ES-I3 (cell line): ENCODE results near the gene PPID.
"Not testable (repeated sequence)": the region's sequence is repeated elsewhere in the genome, so short reads cannot be mapped to it uniquely, and the experiment has no call there.

Experiments used
- H3K36me3 ChIP-seq: 2 replicates; pipeline ENCODE4 v1.6.1; 2013; ENCODE audit warnings: mild to moderate bottlenecking, low read length, control low read depth, moderate library complexity; ENCODE audit not compliant: insufficient read depth
- H3K4me1 ChIP-seq: 2 replicates; pipeline ENCODE4 v1.6.1; 2013; ENCODE audit warnings: mild to moderate bottlenecking, control low read depth, low read length; ENCODE audit not compliant: insufficient read depth
- H3K9ac ChIP-seq: 2 replicates; pipeline ENCODE4 v1.6.1; 2013; ENCODE audit warnings: low read depth, mild to moderate bottlenecking, low read length, moderate library complexity
- H3K9me3 ChIP-seq: 2 replicates; pipeline ENCODE4 v1.6.1; 2013; ENCODE audit warnings: mild to moderate bottlenecking, low read length, moderate library complexity; ENCODE audit not compliant: control insufficient read depth, insufficient read depth

Gene PPID

DNA sequence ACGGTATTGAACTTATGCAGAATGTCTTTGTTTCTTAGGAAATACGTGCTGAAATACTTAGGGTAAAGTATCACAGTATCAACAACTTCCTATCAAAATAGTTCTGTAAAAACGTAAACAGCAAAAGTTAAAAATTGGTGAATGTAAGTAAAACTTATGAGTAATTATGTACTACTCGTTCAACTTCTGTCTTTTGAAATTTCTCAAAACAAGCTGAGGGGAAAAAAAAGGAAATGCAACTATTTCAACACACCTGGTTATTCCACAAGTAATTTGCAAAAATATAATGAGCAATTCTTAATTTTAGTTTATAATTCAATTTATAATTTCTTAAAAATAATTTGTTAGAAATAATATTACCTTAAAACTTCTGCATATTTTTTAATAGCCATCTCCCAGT, 8.3 kb downstream of the PPID start:
- Histone ChIP-seq H3K36me3 (peaks cover 4% of the 10 kb centered on the region), H3K9me3 (no peaks in the 10 kb centered on the region), H3K9ac (no peak overlapping the region), H3K4me1 (no peaks in the 10 kb centered on the region)

DNA sequence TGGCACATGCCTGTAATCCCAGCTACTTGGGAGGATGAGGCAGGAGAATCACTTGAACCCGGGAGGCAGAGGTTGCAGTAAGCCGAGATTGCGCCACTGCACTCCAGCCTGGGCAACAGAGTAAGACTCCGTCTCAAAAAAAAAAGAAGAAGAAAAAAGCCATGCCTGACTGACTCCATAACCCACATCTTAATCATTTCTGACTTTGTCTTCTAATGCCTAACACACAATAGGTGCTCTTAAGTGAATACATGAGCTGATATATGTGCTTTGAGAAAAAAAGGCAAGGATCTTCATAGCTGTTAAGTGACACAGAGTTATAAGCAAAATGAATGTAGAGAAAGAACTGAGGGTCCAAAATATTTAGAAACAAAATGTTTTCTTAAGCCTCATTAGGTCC, 10.6 kb downstream of the PPID start:
- H3K9ac ChIP-seq, H3K36me3 ChIP-seq, H3K4me1 ChIP-seq, H3K9me3 ChIP-seq: not testable (repeated sequence)

DNA sequence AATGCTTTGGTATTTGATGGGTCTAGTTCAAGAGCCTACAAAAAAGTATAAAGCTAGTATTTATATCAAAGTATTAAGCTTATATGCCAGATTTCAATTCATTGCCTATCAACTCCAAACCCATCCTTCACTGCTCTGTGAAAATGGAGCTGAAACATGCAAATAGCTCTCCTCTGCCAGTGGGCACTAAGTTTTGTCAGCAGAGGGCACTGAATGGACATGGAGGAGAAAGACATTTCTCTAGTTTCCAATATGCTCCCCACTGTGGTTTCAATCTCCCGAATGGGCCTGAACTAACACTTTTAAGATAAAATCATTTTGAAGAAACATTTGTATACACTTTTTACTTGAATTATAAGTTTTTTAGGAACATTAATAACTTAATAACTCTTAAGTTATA, 12.4 kb downstream of the PPID start:
- peaks cover 4% of the 10 kb centered on the region; the same call in 1 of the 2 replicates for H3K36me3 ChIP-seq
- no peaks in the 10 kb centered on the region for H3K4me1 ChIP-seq

DNA sequence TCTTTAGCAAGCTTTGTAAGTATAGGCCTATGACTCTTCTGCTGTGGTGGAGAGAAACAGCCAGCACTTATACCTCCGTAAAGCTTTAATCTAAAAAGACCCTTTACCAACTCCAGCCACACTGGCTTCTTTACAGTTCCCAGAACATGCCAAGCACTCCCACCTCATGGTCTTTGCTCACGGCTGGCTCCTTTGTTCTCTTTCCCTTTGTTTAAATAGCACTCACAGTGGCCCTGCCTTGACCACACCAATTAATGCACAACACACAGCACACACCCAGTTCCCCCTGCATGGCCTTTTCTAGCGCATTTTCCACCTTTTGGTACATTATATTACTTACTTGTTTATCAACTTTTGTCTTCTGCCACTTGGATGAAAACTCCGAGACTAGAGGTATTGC, 18.9 kb downstream of the PPID start:
- Histone ChIP-seq H3K9ac (no peak overlapping the region), H3K9me3 (no peaks in the 10 kb centered on the region), H3K36me3 (no peaks in the 10 kb centered on the region), H3K4me1 (no peaks in the 10 kb centered on the region)

More for the DNA sequence above, 12.4 kb downstream of the PPID start:
- no peaks in the 10 kb centered on the region for H3K9me3 ChIP-seq
- H3K9ac ChIP-seq: no peak overlapping the region

DNA sequence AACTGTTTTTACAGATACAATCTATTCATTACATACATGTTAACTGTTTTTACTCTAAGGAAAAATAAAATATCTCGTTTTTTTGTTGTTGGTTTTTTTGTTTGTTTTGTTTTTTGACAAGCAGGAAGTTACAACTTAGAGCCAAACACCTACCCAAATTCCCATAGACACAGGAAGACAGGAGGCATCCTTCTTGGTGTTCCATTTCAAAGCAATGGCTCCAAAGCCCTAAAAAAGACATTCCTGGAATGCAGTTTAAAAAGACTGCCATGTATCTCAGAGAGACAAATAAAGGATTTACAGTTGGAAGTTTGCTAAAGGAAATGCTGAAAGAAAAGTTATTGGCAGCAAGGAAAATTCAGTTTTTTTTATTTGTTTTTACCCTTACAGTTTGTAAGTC, 34.4 kb downstream of the PPID start:
- H3K9me3 ChIP-seq: no peaks in the 10 kb centered on the region

DNA sequence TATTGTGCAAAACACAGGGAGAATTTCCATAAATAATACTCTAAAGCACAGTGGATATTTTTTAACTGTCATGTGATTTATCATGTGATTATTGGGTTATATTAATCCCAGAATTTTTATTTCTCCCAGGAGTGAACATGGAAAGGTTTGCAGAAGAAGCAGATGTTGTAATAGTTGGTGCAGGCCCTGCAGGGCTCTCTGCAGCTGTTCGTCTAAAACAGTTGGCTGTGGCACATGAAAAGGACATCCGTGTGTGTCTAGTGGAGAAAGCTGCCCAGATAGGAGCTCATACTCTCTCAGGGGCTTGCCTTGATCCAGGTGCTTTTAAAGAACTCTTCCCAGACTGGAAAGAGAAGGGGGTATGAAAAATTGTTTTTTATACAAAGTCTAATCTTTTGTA, 41.1 kb downstream of the PPID start:
- H3K9me3 ChIP-seq: no peaks in the 10 kb centered on the region
- no peak overlapping the region for H3K9ac ChIP-seq
- no peaks in the 10 kb centered on the region; the same call in 1 of the 2 replicates for H3K36me3 ChIP-seq
- H3K4me1 ChIP-seq: no peaks in the 10 kb centered on the region

More for the DNA sequence above, 34.4 kb downstream of the PPID start:
- peaks cover 6% of the 10 kb centered on the region for H3K4me1 ChIP-seq
- no peak overlapping the region for H3K9ac ChIP-seq
- H3K36me3 ChIP-seq: peaks cover 2% of the 10 kb centered on the region

DNA sequence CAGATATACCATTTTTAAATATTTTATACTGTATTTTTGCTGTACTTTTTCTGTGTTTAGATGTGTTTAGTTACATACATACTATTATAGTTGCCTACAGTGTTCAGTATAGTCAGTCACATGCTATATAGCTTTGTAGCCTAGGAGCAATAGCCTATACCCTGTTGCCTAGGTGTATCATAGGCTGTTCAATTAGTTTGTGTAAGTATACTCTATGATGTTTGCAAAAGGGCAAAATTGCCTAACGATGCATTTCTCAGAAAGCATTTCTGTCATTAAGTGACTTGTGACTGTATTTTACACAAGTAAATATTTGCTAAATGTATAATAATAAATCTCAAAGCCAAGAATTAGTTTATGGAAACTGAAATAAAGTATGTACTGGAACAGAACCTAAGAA, 41.6 kb downstream of the PPID start:
- H3K9ac ChIP-seq: no peak overlapping the region
- no peaks in the 10 kb centered on the region for H3K4me1 ChIP-seq
- H3K9me3 ChIP-seq: no peaks in the 10 kb centered on the region
- H3K36me3 ChIP-seq: no peaks in the 10 kb centered on the region; the same call in 1 of the 2 replicates

DNA sequence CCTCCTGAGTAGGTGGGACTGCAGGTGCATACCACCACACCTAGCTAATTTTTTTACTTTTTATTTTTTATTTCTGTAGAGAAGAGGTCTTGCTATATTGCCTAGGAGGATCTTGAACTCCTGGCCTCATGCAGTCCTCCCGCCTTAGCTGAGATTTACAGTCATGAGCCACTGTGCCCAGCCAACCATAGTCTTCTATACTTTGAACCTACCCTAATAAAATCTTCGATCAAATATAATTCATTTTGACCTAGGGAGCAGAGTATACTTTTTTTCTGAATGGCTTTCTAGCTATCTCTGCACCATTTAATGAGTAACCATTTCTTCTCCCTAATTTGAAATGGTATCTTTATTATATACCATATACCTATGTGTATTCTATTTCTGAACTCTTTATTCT, 44.4 kb downstream of the PPID start:
- Histone ChIP-seq H3K4me1 (no peaks in the 10 kb centered on the region), H3K9me3 (no peaks in the 10 kb centered on the region)

DNA sequence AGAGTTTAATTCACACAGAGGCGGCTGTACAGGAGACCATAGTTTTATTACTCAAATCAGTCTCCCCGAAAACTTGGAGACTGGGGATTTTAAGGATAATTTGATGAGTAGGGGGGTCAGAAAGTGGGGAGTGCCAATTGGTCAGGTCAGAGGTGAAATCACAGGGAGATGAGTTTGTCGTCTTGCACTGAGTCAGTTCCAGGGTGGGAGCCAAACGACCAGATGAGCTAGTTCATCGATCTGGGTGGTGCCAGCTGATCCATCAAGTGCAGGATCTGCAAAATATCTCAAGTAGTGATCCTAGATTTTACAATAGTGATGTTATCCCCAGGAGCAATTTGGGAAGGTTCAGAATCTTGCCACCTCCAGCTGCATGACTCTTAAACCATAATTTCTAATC, 47.1 kb downstream of the PPID start:
- Histone ChIP-seq H3K9me3 (no peaks in the 10 kb centered on the region), H3K9ac (no peak overlapping the region), H3K36me3 (no peaks in the 10 kb centered on the region), H3K4me1 (no peaks in the 10 kb centered on the region)

More for the DNA sequence above, 44.4 kb downstream of the PPID start:
- no peak overlapping the region for H3K9ac ChIP-seq
- H3K36me3 ChIP-seq: no peaks in the 10 kb centered on the region

DNA sequence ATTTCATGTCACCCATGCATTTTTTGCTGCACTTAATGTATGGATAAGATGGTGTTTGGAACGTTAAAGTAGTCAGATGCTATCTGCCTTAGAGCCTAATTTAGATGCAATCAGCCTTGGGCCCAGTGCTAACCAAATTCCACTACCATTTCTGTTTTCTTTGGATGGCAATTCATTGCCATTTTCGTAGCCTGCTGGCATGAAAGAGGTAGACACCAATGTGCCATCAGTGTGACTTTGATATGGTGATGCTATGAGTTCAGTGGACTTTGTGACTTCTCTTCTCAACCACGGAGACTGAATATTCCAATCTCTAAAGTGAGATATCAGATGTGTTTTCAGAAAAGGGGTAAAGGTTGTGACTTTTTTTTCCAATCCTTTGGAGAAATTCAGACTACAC, 49.6 kb downstream of the PPID start:
- no peak overlapping the region for H3K9ac ChIP-seq
- peaks cover 4% of the 10 kb centered on the region; the same call in 1 of the 2 replicates for H3K4me1 ChIP-seq
- no peaks in the 10 kb centered on the region for H3K9me3 ChIP-seq
- no peaks in the 10 kb centered on the region for H3K36me3 ChIP-seq

DNA sequence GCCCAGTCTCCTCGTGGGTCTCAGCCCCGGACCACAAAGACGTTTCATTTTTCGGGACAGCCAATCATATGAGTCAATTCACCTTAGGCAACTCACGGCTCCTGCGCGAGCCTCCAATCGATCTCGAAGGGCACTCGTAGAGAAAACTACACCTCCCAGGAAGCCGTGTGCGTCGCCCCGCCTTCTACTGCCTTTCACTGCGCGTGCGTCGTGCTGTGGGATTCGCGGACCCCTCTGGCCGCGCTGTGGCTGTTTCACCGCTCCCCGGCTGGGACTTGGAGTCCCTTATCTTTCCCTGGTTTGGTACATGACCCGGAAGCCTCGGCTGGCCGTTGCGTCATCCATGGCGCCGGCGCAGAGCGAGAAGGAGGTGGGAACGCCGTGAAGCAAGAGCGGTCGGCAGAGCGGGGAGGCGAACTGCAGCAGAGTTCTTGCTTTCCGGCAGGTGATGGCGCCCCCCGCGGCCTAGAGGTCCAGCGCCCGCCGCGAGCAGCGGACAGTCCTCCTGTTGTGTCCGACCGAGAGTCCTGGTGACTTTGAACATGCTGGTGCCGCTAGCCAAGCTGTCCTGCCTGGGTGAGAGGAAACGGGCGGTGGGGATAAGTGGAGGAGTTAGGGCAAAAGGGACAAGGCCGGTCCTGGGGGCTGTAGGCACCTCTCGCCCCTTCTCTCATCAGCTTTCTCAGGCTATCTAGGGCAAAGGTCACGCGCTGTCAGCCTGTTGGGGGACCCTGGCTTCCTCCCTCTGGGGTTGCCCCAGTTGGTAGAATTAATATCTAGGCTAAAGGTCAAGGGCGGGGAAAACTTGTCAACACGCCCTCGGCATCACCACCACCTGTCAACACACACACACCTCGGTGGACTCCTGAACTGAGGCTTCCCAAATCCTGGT, 51.0 kb downstream of the PPID start, which contains the start of gene ETFDH:
Gene ETFDH, plus strand, starts transcription at position 382 of the 892 bp plus-strand sequence. Its CDS starts 161 bp downstream, at position 543.
- Histone ChIP-seq H3K9me3 (no peaks in the 10 kb centered on the region), H3K36me3 (no peaks in the 10 kb centered on the region), H3K9ac (peak within 1 kb of the TSS; percentile 75), H3K4me1 (peaks cover 4% of the 10 kb centered on the region; the same call in 1 of the 2 replicates)

DNA sequence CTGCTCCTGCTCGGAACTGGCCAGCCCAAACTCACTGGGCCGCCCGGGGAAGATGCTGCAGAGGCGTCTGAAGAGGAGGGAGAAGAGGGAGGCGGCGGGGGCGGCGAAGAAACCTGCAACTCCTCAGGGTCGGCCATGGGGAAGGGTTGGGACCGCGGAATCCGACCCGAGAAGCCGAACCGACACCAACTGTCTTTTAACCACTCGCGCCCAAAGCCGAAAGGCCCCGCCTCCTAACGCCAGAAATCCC, 51.6 kb downstream of the PPID start, which contains the start of gene C4orf46:
Gene C4orf46, minus strand, starts transcription at position 223 of the 250 bp plus-strand sequence. Its CDS starts 86 bp downstream, at position 137.
- peak within 1 kb of the TSS; percentile 75 for H3K9ac ChIP-seq
- H3K4me1 ChIP-seq: peaks cover 4% of the 10 kb centered on the region; the same call in 1 of the 2 replicates
- no peaks in the 10 kb centered on the region for H3K9me3 ChIP-seq
- no peaks in the 10 kb centered on the region for H3K36me3 ChIP-seq

DNA sequence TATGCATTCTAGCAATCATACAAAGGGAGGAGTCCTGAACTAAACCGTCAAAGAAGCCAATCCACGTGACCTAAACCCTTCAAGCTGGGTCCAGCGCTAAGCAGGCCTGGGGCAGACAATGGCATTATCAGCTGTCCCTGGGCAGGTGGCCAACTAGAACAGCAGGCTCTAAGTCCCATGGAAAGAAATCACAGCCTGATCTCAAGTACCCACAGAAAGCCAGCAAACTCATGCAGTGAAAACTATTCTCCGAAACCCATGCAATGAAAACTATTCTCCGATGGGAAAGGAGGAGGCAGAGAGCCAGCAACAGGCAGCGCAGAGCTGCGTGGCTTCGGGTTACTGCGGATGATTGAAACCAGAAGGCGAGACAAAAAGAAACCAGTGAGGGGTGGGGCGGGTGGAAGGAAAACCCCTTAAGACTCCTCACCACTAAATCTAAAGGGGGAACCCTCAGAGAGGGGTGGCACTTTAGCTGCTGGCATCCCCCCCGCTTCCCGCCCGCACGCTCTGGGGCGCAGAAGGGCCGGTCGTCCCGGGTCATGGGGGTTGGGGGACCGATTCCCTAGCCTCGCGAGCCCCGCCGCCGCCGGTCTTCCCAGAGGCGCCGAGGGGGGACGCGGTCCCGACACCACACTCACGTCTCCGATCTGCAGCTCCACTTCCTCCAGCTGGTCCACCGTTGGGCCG, 52.1 kb downstream of the PPID start:
- Histone ChIP-seq H3K4me1 (peaks cover 4% of the 10 kb centered on the region; the same call in 1 of the 2 replicates), H3K36me3 (no peaks in the 10 kb centered on the region), H3K9ac (peak overlapping the region; percentile 75), H3K9me3 (no peaks in the 10 kb centered on the region)

DNA sequence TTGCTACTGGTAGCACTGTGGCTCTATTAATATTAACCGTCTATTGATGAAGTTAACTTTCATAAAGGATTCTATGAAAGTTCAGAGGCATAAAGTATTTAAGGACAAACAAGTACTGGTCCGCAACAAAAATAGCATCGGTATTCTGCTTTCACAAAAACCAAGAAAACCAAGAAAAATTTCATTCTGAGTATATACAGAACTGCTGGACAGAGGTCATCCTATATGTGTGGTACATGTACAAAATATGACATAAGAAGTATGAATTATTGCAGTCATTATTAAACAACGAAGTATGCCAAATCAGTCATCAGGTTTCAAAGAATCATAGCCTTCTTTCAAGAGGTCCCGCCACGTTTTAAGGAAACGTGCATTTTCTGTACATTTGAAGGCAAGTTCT, 53.9 kb downstream of the PPID start:
- Histone ChIP-seq H3K36me3 (no peaks in the 10 kb centered on the region), H3K9me3 (no peaks in the 10 kb centered on the region), H3K4me1 (peaks cover 4% of the 10 kb centered on the region; the same call in 1 of the 2 replicates), H3K9ac (no peak overlapping the region)
